GM18870 (cell line): Measurements from ENCODE around the gene TBC1D4.

Experiments used
- ATAC-seq: cut with Tn5 transposase; IDR thresholded peaks from one replicate; pipeline ENCODE4 v1.9.1; 2021; ENCODE audit warnings: moderate library complexity; ENCODE audit not compliant: unreplicated experiment

Gene TBC1D4

GRCh38 chr13:75482070-75482819 is at the start of gene TBC1D4:
Gene TBC1D4, minus strand, starts transcription at chr13:75482169. Its CDS starts 402 bp downstream, at chr13:75481767.
- ATAC-seq, result peak; percentile 72

- no peak for ATAC-seq
Measured at GRCh38 chr13:75530549-75530961, 48.6 kb upstream of the TBC1D4 start.

- ATAC-seq, result no peak
Measured at GRCh38 chr13:75521956-75522355, 40.0 kb upstream of the TBC1D4 start.

GRCh38 chr13:75518439-75519088 is 36.6 kb upstream of the TBC1D4 start:
- ATAC-seq, result no peak

GRCh38 chr13:75514080-75514995 is 32.4 kb upstream of the TBC1D4 start:
- ATAC-seq, result no peak

- no peak for ATAC-seq
Measured at GRCh38 chr13:75513271-75513670, 31.3 kb upstream of the TBC1D4 start.

GRCh38 chr13:75512253-75512652 is 30.3 kb upstream of the TBC1D4 start:
- peak; percentile 95 for ATAC-seq

GRCh38 chr13:75511051-75511625 is 29.2 kb upstream of the TBC1D4 start:
- no peak for ATAC-seq

GRCh38 chr13:75508002-75508548 is 26.1 kb upstream of the TBC1D4 start:
- no peak for ATAC-seq

- no peak for ATAC-seq
Measured at GRCh38 chr13:75507027-75508001, 25.3 kb upstream of the TBC1D4 start.

GRCh38 chr13:75506018-75506417 is 24.0 kb upstream of the TBC1D4 start:
- ATAC-seq, result no peak

- ATAC-seq, result no peak
Measured at GRCh38 chr13:75505327-75505726, 23.4 kb upstream of the TBC1D4 start.

GRCh38 chr13:75495938-75496337 is 14.0 kb upstream of the TBC1D4 start:
- ATAC-seq, result no peak

- ATAC-seq, result no peak
Measured at GRCh38 chr13:75494491-75494890, 12.5 kb upstream of the TBC1D4 start.

- ATAC-seq, result no peak
Measured at GRCh38 chr13:75493156-75493555, 11.2 kb upstream of the TBC1D4 start.

- ATAC-seq, result no peak
Measured at GRCh38 chr13:75492389-75492788, 10.4 kb upstream of the TBC1D4 start.

- ATAC-seq, result no peak
Measured at GRCh38 chr13:75491376-75491775, 9.4 kb upstream of the TBC1D4 start.

- peak; percentile 95 for ATAC-seq
Measured at GRCh38 chr13:75489502-75490263, 7.7 kb upstream of the TBC1D4 start.
